MV-4-11 (cell line): ENCODE results near the gene SPN.
"Not testable (repeated sequence)": the region's sequence is repeated elsewhere in the genome, so short reads cannot be mapped to it uniquely, and the experiment has no call there.

Experiments
- DNase-seq: peaks from one replicate; lab custom pipeline; 2025; lab: John Stamatoyannopoulos, UW

Gene SPN

GRCh38 chr16:29676989-29677785 lies 14.1 kb downstream of the SPN start:
- peak; percentile 75 for DNase-seq

GRCh38 chr16:29678691-29679267 lies 15.7 kb downstream of the SPN start, which contains the start of gene QPRT:
TSS of gene QPRT (plus strand) at chr16:29679180. CDS start at chr16:29679198, 18 bp downstream.
- no peak for DNase-seq

- DNase-seq, result no peak
Measured at GRCh38 chr16:29680180-29680598, 17.1 kb downstream of the SPN start.

GRCh38 chr16:29683543-29684090 lies 20.6 kb downstream of the SPN start:
- no peak for DNase-seq

- no peak for DNase-seq
Measured at GRCh38 chr16:29684679-29685078, 21.6 kb downstream of the SPN start.

DNA sequence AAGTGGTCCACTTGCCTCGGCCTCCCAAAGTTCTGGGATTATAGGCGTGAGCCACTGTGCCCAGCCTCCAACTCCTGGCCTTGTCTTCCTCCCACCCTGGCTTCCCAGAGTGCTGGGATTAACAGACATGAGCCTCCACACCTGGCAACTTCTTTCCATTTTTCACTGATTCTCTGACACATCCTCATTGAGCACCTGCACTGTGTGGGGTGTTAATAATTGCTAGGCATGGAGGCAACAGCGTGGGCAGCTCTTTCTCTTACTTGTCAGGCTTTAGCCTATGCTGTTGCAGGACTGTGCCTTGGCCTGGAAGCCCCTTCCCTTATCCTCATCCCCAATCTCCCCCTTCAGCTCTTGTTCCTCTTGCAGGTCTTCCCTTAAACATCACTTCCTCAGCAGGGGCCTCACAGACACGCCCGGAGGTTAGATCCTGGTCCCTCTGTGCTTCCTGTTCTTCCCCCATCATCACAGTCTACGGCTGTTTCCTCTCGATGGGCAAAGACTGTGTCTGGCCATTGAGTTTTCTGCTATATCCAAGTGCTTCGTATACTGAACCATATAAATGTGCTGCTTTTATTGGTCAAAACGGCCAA lies 23.8 kb downstream of the SPN start:
- DNase-seq, result peak; percentile 55

DNA sequence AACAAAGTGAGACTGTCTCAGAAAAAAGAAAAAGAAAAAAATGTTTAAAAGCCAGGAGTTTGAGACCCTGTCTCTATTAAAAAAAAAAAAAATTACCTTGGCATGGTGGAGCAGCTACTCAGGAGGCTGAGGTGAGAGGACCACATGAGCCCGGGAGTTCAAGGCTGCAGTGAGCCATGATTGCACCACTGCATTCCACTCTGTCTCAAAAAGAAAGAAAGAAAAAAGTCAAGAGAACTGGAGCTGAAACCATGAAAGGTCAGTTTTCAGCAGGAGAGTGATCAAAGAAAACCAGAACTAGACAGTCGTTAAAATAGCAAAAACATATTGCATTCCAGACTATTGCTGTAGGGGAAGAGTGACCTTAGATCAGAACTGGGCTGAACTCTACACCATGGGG lies 24.7 kb downstream of the SPN start:
- no peak for DNase-seq

DNA sequence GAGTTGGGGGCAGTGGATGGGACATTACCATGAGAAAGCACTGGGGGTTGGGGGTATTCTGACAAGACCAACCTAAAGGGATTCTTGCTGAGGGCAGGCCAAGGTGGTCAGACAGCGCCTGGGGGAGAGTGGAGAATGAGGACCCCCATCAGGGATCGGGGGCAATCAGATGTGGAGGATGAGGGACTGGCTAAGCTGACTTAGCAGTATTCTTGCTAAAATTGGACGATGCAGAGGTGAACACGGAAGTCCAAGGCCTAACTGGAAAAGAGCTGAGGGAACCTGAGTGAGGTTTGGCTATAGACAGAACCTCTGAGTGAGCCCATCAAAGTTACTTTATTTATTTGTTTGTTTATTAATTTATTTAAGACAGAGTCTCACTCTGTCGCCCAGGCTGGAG lies 25.1 kb downstream of the SPN start:
- DNase-seq, result no peak

DNA sequence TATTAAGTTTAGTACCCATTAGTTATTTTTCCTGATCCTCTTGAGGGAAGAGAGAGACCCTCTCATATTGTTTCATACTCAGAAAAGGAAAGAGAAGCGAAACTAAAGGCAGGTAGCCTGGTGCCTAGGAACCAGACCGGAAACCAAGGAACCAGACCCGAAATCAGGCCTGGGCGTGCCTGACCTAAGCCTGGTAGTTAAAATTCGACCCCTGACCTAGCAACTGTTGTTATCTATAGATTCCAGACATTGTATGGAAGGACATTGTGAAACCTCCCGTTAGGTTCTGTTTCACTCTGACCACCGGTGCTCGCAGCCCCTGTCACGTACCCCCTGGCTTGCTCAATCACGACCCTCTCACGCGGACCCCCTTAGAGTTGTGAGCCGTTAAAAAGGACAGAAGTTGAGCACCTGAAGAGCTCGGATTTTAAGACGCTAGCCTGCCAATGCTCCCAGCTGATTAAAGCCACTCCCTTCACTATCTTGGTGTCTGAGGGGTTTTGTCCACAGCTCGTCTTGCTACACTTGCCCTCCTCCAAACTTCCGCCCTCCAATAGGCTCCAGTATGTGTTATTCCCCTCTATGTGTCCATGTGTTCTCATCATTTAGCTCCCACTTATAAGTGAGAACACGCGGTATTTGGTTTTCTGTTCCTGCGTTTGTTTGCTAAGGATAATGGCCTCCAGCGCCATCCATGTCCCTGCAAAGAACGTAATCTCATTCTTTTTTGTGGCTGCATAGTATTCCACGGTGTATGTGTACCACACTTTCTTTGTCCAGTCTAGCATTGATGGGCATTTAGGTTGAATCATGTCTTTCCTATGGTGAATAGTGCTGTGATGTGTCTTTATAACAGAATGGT lies 26.7 kb downstream of the SPN start:
- peak; percentile 37 for DNase-seq

GRCh38 chr16:29692606-29693005 lies 29.6 kb downstream of the SPN start:
- DNase-seq, result not testable (repeated sequence)

GRCh38 chr16:29694384-29695195 lies 31.5 kb downstream of the SPN start:
- no peak for DNase-seq

DNA sequence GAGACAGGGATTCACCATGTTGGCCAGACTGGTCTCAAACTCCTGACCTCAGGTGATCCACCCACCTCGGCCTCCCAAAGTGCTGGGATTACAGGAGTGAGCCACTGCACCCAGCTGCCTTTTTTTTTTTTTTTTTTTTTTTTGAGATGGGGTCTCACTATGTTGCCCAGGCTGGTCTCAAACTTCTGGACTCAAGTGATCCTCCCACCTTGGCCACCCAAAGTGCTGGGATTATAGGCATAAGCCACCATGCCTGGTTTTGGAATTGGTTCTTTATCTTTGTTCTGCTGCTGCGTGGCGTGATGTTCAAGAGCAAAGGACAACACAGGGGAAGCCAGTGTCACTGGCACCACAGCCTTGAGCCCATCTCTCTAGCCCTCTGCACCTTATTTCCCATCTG lies 32.6 kb downstream of the SPN start:
- DNase-seq, result not testable (repeated sequence)

DNA sequence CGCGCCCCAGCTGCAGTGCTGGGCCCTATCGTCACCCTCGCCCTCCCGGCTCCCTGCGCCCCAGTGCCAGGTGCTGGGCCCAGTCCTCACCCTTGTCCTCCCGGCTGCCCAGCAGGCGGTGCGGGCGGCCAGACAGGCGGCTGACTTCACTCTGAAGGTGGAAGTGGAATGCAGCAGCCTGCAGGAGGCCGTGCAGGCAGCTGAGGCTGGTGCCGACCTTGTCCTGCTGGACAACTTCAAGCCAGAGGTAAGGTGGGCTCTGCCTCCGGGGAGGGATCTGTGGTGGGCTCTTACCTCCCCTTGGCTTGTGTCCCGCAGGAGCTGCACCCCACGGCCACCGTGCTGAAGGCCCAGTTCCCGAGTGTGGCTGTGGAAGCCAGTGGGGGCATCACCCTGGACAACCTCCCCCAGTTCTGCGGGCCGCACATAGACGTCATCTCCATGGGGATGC lies 33.9 kb downstream of the SPN start:
- DNase-seq, result no peak

- no peak for DNase-seq
Measured at GRCh38 chr16:29697391-29697790, 34.3 kb downstream of the SPN start.

- no peak for DNase-seq
Measured at GRCh38 chr16:29698042-29698441, 35.0 kb downstream of the SPN start.

DNA sequence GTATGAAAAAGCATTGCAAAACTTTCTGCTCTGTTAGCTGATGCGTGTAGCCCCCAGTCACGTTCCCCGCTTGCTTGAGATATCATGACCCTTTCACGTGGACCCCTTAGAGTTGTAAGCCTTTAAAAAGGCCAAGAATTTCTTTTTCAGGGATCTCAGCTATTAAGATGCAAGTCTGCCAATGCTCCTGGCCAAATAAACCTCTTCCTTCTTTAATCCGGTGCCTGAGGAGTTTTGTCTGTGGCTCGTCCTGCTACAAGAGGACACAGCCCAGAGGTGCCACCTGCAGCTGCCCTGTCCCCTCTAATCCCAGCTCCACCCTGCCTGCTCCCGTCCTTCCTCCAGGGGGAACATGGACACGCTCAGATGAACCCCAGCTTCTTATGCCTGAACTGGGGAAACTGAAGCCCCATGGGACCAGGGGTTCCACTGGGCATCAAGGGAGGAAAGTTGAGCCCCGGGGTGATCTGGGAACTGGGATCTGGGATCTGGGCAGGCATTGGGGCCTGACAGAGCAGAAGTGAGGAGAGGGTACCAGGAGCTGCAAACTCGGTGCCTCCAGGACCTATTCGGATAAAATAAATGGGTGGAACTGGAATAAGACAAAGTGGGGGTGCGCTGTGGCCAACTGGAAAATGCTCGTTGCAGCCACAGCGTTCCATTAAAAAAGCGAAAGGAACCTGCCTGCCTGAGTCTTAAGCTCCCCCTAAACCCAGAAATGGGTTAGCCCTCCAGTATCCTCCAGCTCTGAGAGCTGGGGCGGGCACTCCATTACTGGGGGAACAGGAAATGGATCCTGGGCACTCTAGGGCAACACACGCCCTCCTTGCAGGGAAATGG lies 35.7 kb downstream of the SPN start:
- no peak for DNase-seq

DNA sequence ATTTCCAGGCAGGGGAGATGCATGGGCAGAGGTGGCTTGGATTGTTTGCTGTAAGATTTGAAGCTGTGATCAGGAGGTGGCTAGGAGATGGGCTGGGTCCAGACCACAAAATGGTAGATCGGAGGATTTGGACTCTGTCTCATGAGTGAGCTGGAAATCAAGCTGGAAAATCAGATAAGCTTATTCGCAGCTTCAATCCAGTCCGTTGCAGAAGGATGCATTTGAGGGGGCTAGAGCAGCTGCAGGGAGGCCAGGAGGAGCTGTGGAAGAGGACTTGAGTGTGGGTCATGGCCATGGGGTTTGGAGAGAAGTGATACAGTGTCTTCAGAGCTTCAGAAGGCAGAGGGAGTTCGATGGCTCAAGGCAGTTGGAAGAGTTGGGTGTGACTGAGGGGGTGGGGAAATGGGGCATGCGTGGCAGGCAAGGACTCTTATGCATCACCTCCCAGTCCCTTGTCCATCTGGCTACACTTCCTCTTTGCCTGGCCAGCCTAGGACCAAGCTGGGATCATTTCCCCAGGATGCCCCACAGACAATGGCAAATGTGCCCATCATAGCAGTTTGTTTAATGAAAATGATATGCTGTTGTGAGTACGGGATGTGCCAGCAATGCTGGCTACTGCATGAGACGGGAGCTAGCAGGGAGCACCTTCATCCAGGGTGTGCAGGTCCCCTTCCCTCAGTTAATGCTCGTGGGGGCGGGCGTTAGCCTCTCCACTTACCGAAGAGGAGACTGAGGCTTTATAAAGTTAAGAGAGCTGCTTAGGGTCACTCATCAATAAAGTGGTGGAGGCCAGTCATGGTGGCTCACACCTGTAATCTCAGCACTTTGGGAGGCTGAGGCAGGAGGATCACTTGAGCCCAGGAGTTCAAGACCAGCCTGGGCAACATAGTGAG lies 36.5 kb downstream of the SPN start:
- DNase-seq, result no peak

- peak; percentile 78 for DNase-seq
Measured at GRCh38 chr16:29700253-29700987, 37.4 kb downstream of the SPN start.
